ENCODE data around the gene COMMD10.
"Not testable (repeated sequence)": the region's sequence is repeated elsewhere in the genome, so short reads cannot be mapped to it uniquely, and the experiment has no call there.

Gene COMMD10

GRCh38 chr5:116084871-116085715, at the start of gene COMMD10:
COMMD10 (plus strand) TSS chr5:116085025.
- DNase-seq (ENCODE audit: low read depth) = peak; percentile 51

- no peak for DNase-seq (ENCODE audit: low read depth)
Observed at GRCh38 chr5:116035123-116035522, 49.7 kb upstream of the COMMD10 start.

- no peak for DNase-seq (ENCODE audit: low read depth)
Observed at GRCh38 chr5:116037236-116037822, 47.5 kb upstream of the COMMD10 start.

- no peak for DNase-seq (ENCODE audit: low read depth)
Observed at GRCh38 chr5:116038817-116039216, 46.0 kb upstream of the COMMD10 start.

- no peak for DNase-seq (ENCODE audit: low read depth)
Observed at GRCh38 chr5:116042375-116042774, 42.5 kb upstream of the COMMD10 start.

DNA sequence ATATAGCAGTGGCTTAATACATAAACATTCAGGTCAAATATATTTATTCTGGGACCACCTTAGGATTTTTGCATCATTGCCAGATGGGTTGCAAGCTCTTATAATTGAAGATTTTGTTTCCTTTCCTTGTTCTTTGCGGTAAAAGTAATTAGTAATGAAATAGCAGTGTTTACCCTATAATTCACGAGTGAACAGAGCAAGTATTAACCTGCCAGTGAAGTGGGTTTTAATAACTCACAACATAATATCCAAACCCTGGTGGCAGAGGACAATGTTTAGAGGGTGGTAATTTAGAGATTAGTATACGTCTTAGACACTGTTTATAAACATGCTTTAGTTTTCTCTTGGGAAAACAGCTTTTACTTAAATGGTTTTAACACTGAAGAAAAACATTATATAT, 40.8 kb upstream of the COMMD10 start:
- no peak for DNase-seq (ENCODE audit: low read depth)

GRCh38 chr5:116045821-116046220, 39.0 kb upstream of the COMMD10 start:
- DNase-seq (ENCODE audit: low read depth) = no peak

GRCh38 chr5:116046261-116046660, 38.6 kb upstream of the COMMD10 start:
- no peak for DNase-seq (ENCODE audit: low read depth)

DNA sequence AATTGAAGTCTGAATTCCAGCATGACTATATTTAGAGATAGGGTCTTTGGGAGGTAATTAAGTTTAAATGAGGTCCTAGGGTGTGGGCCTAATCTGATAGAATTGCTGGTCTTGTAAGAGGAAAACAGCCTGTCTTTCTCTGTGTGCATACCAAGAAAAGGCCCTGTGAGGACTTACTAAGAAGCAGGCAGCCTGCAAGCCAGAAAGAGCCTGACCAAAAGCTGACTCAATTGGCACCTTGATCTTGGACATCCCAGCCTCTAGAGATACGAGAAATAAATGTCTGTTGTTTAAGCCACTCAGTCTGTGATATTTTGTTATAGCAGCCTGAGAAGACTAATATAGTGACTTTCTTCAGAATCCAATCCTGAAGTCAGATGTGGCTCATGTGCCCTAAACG, 38.0 kb upstream of the COMMD10 start:
- no peak for DNase-seq (ENCODE audit: low read depth)

DNA sequence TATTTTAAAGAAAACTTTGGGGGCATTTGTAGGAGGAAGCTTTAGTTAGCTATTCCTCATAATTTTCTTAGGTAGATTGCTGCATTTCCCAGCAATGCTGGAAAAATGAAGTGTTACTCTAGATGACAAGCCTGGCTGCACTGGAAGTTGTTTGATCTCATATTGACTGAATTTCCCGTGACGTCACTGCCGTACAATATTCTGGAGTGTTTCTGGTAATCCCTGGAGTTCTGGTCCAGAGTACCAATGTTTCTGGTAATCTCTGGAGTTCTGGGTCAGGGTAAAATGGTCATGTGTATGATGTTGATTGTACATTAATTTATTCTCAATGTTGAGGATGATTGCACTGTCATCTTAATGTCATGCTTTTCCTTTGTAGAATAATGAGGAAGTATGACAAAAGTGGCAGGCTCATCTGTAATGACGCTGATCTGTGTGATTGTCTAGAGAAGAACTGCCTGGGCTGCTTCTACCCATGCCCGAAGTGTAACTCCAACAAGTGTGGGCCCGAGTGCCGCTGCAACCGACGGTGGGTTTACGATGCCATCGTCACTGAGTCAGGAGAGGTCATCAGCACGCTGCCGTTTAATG, 26.4 kb upstream of the COMMD10 start:
- DNase-seq (ENCODE audit: low read depth) = no peak

GRCh38 chr5:116062352-116062751, 22.5 kb upstream of the COMMD10 start:
- DNase-seq (ENCODE audit: low read depth) = no peak

GRCh38 chr5:116063950-116064349, 20.9 kb upstream of the COMMD10 start:
- no peak for DNase-seq (ENCODE audit: low read depth)

DNA sequence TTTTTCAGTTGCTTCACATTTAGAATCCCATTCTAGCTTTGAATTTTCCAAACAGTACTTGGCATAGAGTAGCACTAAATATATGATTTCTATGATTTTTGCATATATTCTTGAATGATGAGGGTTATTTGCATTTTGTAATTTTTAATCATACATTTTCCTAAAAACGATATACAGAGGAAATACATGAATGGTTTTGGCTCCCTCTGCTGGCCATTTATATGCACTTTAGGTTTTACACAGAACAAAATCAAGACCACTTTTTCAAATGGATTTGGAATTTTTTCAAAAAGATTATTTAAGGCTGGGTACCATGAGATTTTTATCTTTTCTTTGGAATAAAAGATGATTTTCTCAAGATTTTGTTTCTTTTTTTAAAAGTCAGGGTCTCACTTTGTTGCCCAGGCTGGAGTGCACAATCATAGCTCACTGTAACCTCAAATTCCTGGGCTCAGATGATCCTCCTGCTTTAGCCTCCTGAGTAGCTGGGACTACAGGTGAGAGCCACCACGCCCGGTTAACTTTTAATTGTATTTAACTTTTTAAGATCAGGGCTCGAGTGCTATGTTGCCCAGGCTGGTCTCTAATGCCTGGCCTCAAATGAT, 16.7 kb upstream of the COMMD10 start:
- peak; percentile 21 for DNase-seq (ENCODE audit: low read depth)

- DNase-seq (ENCODE audit: low read depth) = no peak
Observed at GRCh38 chr5:116071211-116071610, 13.6 kb upstream of the COMMD10 start.

DNA sequence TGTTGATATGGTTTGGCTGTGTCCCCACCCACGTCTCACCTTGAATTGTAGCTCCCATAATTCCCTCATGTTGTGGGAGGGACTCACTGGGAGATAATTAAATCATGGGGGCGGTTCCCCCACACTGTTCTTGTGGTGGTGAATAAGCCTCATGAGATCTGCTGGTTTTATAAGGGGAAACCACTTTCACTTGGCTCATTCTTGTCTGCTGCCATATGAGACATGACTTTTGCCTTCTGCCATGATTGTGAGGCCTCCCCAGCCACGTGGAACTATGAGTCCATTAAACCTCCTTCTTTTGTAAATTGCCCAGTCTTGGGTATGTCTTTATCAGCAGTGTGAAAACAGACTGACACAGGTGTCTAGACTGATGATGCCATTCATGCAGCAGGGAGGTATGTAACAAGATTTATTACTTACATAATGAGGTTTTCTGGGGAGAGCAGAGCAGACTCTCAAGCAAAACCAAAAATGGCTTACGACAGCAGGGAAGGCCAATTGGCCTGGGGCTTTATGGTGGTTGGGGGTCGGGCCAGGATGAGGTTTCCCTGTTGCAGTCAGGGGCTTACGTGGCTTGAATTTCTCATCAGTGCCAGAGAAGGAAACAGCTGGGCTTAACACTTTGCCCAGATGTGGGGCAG, 9.5 kb upstream of the COMMD10 start:
- DNase-seq (ENCODE audit: low read depth) = no peak

GRCh38 chr5:116076496-116076895, 8.3 kb upstream of the COMMD10 start:
- no peak for DNase-seq (ENCODE audit: low read depth)

GRCh38 chr5:116078199-116078598, 6.6 kb upstream of the COMMD10 start:
- DNase-seq (ENCODE audit: low read depth) = no peak

GRCh38 chr5:116084287-116084691, 536 bp upstream of the COMMD10 start:
- no peak for DNase-seq (ENCODE audit: low read depth)

DNA sequence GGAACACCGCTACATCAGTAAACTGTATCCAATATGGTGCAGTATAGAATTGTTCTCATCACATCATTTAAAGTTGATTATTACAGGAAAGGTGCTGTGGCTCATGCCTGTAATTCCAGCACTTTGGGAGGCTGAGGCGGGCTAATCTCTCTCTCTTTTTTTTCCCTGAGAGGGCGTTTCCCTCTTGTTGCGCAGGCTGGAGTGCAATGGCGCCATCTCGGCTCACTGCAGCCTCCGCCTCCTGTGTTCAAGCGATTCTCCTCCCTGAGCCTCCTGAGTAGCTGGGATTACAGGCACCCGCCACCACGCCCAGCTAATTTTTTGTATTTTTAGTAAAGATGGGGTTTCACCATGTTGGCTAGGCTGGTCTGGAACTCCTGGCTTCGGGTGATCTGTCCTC, 1.5 kb downstream of the COMMD10 start:
- not testable (repeated sequence) for DNase-seq (ENCODE audit: low read depth)

DNA sequence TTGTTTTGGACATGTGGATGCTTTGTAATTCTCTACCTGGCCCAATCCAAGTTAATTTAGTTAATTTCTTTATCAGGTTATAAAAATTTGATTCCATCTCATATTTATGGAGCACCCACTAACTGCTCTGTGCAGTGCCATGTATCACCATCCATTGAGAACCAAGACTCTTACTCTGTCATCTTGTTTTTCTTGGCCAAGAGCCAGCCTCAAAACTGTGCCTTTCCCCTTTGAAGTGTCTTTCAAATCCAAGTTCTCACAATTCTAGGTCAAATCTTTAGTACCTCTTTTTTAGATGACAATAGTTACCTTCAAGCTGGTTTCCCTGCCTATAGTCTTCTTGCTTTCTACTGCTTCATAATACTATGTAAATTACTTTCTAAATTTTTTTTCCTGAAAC, 3.2 kb downstream of the COMMD10 start:
- DNase-seq (ENCODE audit: low read depth) = no peak

DNA sequence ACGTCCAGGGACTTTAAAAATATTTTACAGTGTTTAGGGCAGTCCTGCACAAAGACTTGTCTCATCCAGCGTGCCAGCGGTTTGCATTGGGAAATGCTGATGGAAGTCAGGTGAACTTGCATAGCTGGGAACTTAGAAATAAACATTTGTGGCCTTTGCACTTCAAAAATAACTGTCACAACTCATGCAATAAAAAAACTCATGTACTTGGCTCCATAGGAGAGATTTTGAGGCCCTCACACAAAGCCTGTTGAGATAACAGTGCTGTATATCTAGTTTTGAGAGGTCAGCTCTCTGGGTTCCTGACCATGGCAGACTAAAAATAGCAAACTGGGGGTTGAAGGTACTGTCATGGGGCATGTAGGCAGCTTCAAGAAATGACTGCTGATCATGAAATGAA, 5.5 kb downstream of the COMMD10 start:
- no peak for DNase-seq (ENCODE audit: low read depth)

GRCh38 chr5:116091416-116091815, 6.6 kb downstream of the COMMD10 start:
- DNase-seq (ENCODE audit: low read depth) = no peak

Measured in GM04504 (cell line).